GM12801 (cell line): Measurements from ENCODE around the gene MAP3K4.

Source experiments
- CTCF ChIP-seq: IDR thresholded peaks from one replicate; pipeline ENCODE4 v1.5.1; 2011; ENCODE audit warnings: control low read depth; ENCODE audit not compliant: insufficient read length; ENCODE audit errors: extremely low read depth

MAP3K4 gene

GRCh38 chr6:161127071-161127740, 135.6 kb downstream of the MAP3K4 start:
- TF ChIP-seq CTCF = no peak

GRCh38 chr6:161128230-161128629, 136.7 kb downstream of the MAP3K4 start:
- no peak for TF ChIP-seq CTCF

DNA sequence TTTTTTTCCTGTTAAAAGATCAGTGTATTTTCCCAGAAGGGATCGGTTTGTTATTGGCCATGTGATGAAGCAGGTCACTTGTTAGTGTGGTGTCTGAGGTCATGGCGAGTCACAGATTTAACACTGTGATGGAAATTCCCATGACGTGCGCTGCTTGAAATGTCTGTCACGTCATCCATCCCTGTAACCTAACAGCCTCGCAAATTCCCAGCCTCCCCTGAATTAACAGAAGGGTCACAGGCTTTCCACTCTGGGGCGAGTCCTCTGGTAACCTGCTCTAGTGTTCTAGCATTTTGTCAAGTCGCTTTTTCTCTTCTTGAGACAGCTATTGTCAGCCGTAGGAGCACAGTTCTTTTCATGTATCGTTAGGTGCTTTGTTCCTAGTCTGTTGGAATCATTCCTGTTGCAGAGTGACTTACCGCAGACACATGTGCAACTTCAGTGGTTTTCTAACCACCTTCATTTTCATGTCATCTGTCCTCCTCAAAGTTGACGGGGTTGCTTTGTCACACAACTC, 137.2 kb downstream of the MAP3K4 start:
- TF ChIP-seq CTCF = no peak

- TF ChIP-seq CTCF = no peak
Observed at GRCh38 chr6:161130541-161130940, 139.0 kb downstream of the MAP3K4 start.

DNA sequence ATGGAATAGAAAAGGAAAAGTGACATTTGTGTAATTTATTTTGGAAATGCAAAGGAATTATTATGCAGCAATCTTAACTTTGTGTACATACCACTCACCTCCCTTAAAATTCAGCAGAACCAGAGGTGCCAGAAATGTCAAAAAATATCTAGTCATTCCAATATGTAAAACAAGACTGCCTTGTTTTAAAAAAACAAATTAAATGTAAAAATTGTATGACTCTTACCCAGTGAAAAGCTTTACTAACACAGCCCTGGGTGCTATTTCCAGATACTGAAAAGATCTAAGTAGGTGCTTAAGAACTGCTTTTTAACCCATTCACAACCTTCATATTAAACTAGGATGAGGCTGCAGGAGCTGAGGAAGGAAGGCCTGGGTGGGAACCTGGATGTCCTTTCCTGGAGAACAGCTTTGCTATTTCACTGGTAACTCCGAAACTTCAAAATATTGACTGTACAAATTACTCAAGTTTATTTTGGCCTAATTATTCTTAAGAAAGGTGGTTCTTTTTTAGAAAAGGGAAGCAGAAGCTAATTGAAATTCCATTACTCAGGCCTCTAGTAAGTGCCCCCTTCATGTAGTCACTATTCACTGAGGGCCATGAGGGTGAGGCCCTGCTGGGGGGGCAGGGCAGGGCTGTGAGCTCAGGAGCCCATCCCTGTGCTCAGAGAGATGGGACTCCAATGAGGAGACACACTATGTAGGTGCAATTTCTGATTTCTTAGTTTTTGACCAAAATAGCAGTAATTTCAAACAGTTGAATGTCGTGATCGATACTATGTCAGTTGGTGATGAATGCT, 139.6 kb downstream of the MAP3K4 start:
- TF ChIP-seq CTCF = no peak

GRCh38 chr6:161132384-161132783, 140.8 kb downstream of the MAP3K4 start:
- no peak for TF ChIP-seq CTCF

GRCh38 chr6:161133963-161134362, 142.4 kb downstream of the MAP3K4 start:
- no peak for TF ChIP-seq CTCF
